OCI-LY1 (cell line): ENCODE results near the gene MX2.

Experiments
- H2AFZ ChIP-seq: fragments of 200-600 bp; sonication (generic), shearing (Covaris generic); 2 replicates; pipeline ENCODE4 v1.6.0; 2014; ENCODE audit warnings: antibody characterized with exemption, mild to moderate bottlenecking, low read length
- H3F3A ChIP-seq: fragments of 200-600 bp; sonication (generic), shearing (Covaris generic); 2 replicates; pipeline ENCODE4 v1.6.0; 2014; ENCODE audit warnings: mild to moderate bottlenecking, antibody characterized with exemption, low read length, moderate library complexity; ENCODE audit not compliant: insufficient read depth
- H3K27ac ChIP-seq: fragments of 200-600 bp; sonication (generic); 2 replicates; pipeline ENCODE4 v1.5.1; 2014; ENCODE audit warnings: low read length, mixed run types, mild to moderate bottlenecking, low read depth; ENCODE audit not compliant: poor library complexity, severe bottlenecking
- H3K27me3 ChIP-seq: fragments of 200-600 bp; sonication (generic); 2 replicates; pipeline ENCODE4 v1.6.0; 2014; ENCODE audit warnings: antibody characterized with exemption, mild to moderate bottlenecking, low read length, moderate library complexity; ENCODE audit not compliant: insufficient read depth
- H3K36me3 ChIP-seq: fragments of 200-600 bp; sonication (generic); 2 replicates; pipeline ENCODE4 v1.6.1; 2014; ENCODE audit warnings: mild to moderate bottlenecking, antibody characterized with exemption, low read length, moderate library complexity, mixed read lengths; ENCODE audit not compliant: insufficient read depth
- H3K4me1 ChIP-seq: fragments of 200-600 bp; sonication (generic); 2 replicates; pipeline ENCODE4 v1.5.1; 2014; ENCODE audit warnings: mild to moderate bottlenecking, low read length, moderate library complexity; ENCODE audit not compliant: insufficient read depth, severe bottlenecking
- H3K4me2 ChIP-seq: fragments of 200-600 bp; sonication (generic), shearing (Covaris generic); 2 replicates; pipeline ENCODE4 v1.6.1; 2014; ENCODE audit warnings: low read length
- H3K4me3 ChIP-seq: fragments of 200-600 bp; sonication (generic); 2 replicates; pipeline ENCODE4 v1.5.1; 2014; ENCODE audit warnings: low read length, low read depth, mild to moderate bottlenecking, mixed read lengths; ENCODE audit not compliant: poor library complexity, severe bottlenecking
- H3K79me2 ChIP-seq: fragments of 200-600 bp; shearing (Covaris generic); 2 replicates; pipeline ENCODE4 v1.6.1; 2016; ENCODE audit warnings: mixed run types, low read length, mixed read lengths; ENCODE audit not compliant: insufficient read depth
- H3K9ac ChIP-seq: fragments of 200-600 bp; sonication (generic), shearing (Covaris generic); 2 replicates; pipeline ENCODE4 v1.6.1; 2014; ENCODE audit warnings: mild to moderate bottlenecking, low read length, mixed read lengths
- H3K9me2 ChIP-seq: fragments of 200-600 bp; sonication (generic), shearing (Covaris generic); 2 replicates; pipeline ENCODE4 v1.6.1; 2014; ENCODE audit warnings: low read depth, mild to moderate bottlenecking, low read length, mixed read lengths
- H3K9me3 ChIP-seq: fragments of 200-600 bp; shearing (Covaris generic); 2 replicates; pipeline ENCODE4 v1.6.1; 2014; ENCODE audit warnings: low read length, mixed read lengths
- H4K20me1 ChIP-seq: fragments of 200-600 bp; sonication (generic), shearing (Covaris generic); 2 replicates; pipeline ENCODE4 v1.6.0; 2016; ENCODE audit warnings: mild to moderate bottlenecking, low read length; ENCODE audit not compliant: insufficient read depth
- CTCF ChIP-seq: fragments of 200-600 bp; sonication (generic), shearing (Covaris generic); IDR thresholded peaks from 2 replicates; pipeline ENCODE4 v1.5.1; 2017; ENCODE audit warnings: mild to moderate bottlenecking, antibody characterized with exemption, low read length, moderate library complexity, mixed read lengths
- EZH2 ChIP-seq: fragments of 200-600 bp; sonication (generic), shearing (Covaris generic); IDR thresholded peaks from 2 replicates; pipeline ENCODE4 v1.8.0; 2017; ENCODE audit warnings: borderline replicate concordance, mixed run types, mild to moderate bottlenecking, antibody characterized with exemption, low read length, moderate library complexity, mixed read lengths

Gene MX2

GRCh38 chr21:41316200-41317062 is 45.4 kb upstream of the MX2 start, which contains the start of gene FAM3B:
Gene FAM3B (plus strand): TSS chr21:41316801. CDS start chr21:41316880, 79 bp downstream.
- TF ChIP-seq CTCF (no peak), EZH2 (no peak)
- Histone ChIP-seq H3K79me2 (no peaks in the 10 kb centered on the region), H3F3A (no peaks in the 10 kb centered on the region), H3K27ac (no peak within 1 kb of the TSS), H3K9ac (no peak within 1 kb of the TSS), H3K27me3 (no peaks in the 10 kb centered on the region), H3K4me1 (peaks cover 24% of the 10 kb centered on the region), H3K9me3 (no peaks in the 10 kb centered on the region), H3K4me3 (no peak within 1 kb of the TSS), H3K36me3 (no peaks in the 10 kb centered on the region), H3K4me2 (no peak within 1 kb of the TSS), H2AFZ (no peak within 1 kb of the TSS), H4K20me1 (no peaks in the 10 kb centered on the region), H3K9me2 (no peaks in the 10 kb centered on the region)

GRCh38 chr21:41317063-41317392 is 44.8 kb upstream of the MX2 start:
- no peaks in the 10 kb centered on the region for H3K9me3 ChIP-seq
- H3K4me1 ChIP-seq = peaks cover 30% of the 10 kb centered on the region
- no peaks in the 10 kb centered on the region for H3K9me2 ChIP-seq
- no peaks in the 10 kb centered on the region for H3K79me2 ChIP-seq
- no peak overlapping the region for H3K4me2 ChIP-seq
- H3K27ac ChIP-seq = no peak overlapping the region
- no peak overlapping the region for H3K4me3 ChIP-seq
- H3K9ac ChIP-seq = no peak overlapping the region
- no peak for TF ChIP-seq EZH2
- no peak for TF ChIP-seq CTCF
- no peaks in the 10 kb centered on the region for H4K20me1 ChIP-seq
- no peak overlapping the region for H2AFZ ChIP-seq
- H3K36me3 ChIP-seq = no peaks in the 10 kb centered on the region
- H3F3A ChIP-seq = no peaks in the 10 kb centered on the region
- H3K27me3 ChIP-seq = no peaks in the 10 kb centered on the region

GRCh38 chr21:41317458-41317857 is 44.4 kb upstream of the MX2 start:
- TF ChIP-seq CTCF = no peak
- TF ChIP-seq EZH2 = no peak
- no peak overlapping the region for H3K27ac ChIP-seq
- H3K9me3 ChIP-seq = no peaks in the 10 kb centered on the region
- no peak overlapping the region for H3K4me2 ChIP-seq
- no peaks in the 10 kb centered on the region for H3F3A ChIP-seq
- H3K9me2 ChIP-seq = no peaks in the 10 kb centered on the region
- H3K27me3 ChIP-seq = no peaks in the 10 kb centered on the region
- peaks cover 34% of the 10 kb centered on the region for H3K4me1 ChIP-seq
- no peak overlapping the region for H3K4me3 ChIP-seq
- H3K36me3 ChIP-seq = no peaks in the 10 kb centered on the region
- H3K79me2 ChIP-seq = no peaks in the 10 kb centered on the region
- H3K9ac ChIP-seq = no peak overlapping the region
- H2AFZ ChIP-seq = no peak overlapping the region
- no peaks in the 10 kb centered on the region for H4K20me1 ChIP-seq
